GM12891 (cell line): ENCODE measurements around the gene DPEP2NB.
A peak's percentile ranks its signal among the peaks of the same experiment; 100 is the strongest.

Source experiments
- POLR2A ChIP-seq: IDR thresholded peaks from 2 replicates; pipeline ENCODE4 v1.6.1; 2011; ENCODE audit warnings: low read depth, low read length, control low read depth
- POLR2AphosphoS5 ChIP-seq: IDR thresholded peaks from 2 replicates; pipeline ENCODE4 v1.6.1; 2011; ENCODE audit warnings: low read depth, low read length, control low read depth
- SPI1 ChIP-seq: IDR thresholded peaks from 2 replicates; pipeline ENCODE4 v1.6.1; 2011; ENCODE audit warnings: low read depth, low read length, control low read depth

GRCh38 chr16:67967958-67968399 lies 47.7 kb downstream of the DPEP2NB start:
- no peak for TF ChIP-seq POLR2A
- TF ChIP-seq SPI1, result peak; percentile 71; the same call in 1 of the 2 replicates
- TF ChIP-seq POLR2AphosphoS5, result no peak
